DMS153 (cell line): Measurements from ENCODE around the gene KCP.

ENCODE experiments used
- DNase-seq: peaks from one replicate; lab custom pipeline; 2025; lab: John Stamatoyannopoulos, UW

KCP gene

GRCh38 chr7:128858380-128859231, 51.9 kb downstream of the KCP start:
- no peak for DNase-seq

- no peak for DNase-seq
Observed at GRCh38 chr7:128856001-128856718, 54.3 kb downstream of the KCP start.

GRCh38 chr7:128855559-128855958, 55.0 kb downstream of the KCP start:
- DNase-seq: no peak

- no peak for DNase-seq
Observed at GRCh38 chr7:128854396-128854795, 56.1 kb downstream of the KCP start.

- DNase-seq: no peak
Observed at GRCh38 chr7:128853799-128854198, 56.7 kb downstream of the KCP start.

- DNase-seq: no peak
Observed at GRCh38 chr7:128852537-128853254, 57.8 kb downstream of the KCP start.

- DNase-seq: no peak
Observed at GRCh38 chr7:128849804-128850490, 60.6 kb downstream of the KCP start.

- no peak for DNase-seq
Observed at GRCh38 chr7:128849156-128849515, 61.4 kb downstream of the KCP start.

- DNase-seq: no peak
Observed at GRCh38 chr7:128848289-128849155, 62.0 kb downstream of the KCP start.

- DNase-seq: no peak
Observed at GRCh38 chr7:128847721-128848211, 62.7 kb downstream of the KCP start.

- DNase-seq: no peak
Observed at GRCh38 chr7:128846781-128847444, 63.6 kb downstream of the KCP start.

- DNase-seq: no peak
Observed at GRCh38 chr7:128845987-128846386, 64.5 kb downstream of the KCP start.

GRCh38 chr7:128845475-128845874, 65.0 kb downstream of the KCP start:
- no peak for DNase-seq

- no peak for DNase-seq
Observed at GRCh38 chr7:128844777-128845311, 65.7 kb downstream of the KCP start.

- DNase-seq: no peak
Observed at GRCh38 chr7:128843938-128844621, 66.4 kb downstream of the KCP start.

GRCh38 chr7:128842674-128843641, 67.6 kb downstream of the KCP start:
- peak; percentile 37 for DNase-seq

- DNase-seq: peak; percentile 37
Observed at GRCh38 chr7:128841921-128842673, 68.4 kb downstream of the KCP start.
